ENCODE measurements around the gene KRTAP4-12.
A peak's percentile ranks its signal among the peaks of the same experiment; 100 is the strongest.
"Not testable (repeated sequence)": the region's sequence is repeated elsewhere in the genome, so short reads cannot be mapped to it uniquely, and the experiment has no call there.

KRTAP4-12 gene

GRCh38 chr17:41123991-41124371, at the start of gene KRTAP4-12:
Gene KRTAP4-12, minus strand, starts transcription at chr17:41124182. Its CDS starts 60 bp downstream, at chr17:41124122.
- DNase-seq (ENCODE audit: low spot score); FAIRE-seq: not testable (repeated sequence)

GRCh38 chr17:41171886-41172285, 47.9 kb upstream of the KRTAP4-12 start:
- no peak for FAIRE-seq

GRCh38 chr17:41168121-41168520, 44.1 kb upstream of the KRTAP4-12 start, which contains the start of gene KRTAP4-3:
Gene KRTAP4-3, minus strand, starts transcription at chr17:41168221. Its CDS starts 49 bp downstream, at chr17:41168172.
- no peak for FAIRE-seq
- no peak for DNase-seq (ENCODE audit: low spot score)

More at GRCh38 chr17:41171886-41172285, 47.9 kb upstream of the KRTAP4-12 start:
- no peak for DNase-seq (ENCODE audit: low spot score)

DNA sequence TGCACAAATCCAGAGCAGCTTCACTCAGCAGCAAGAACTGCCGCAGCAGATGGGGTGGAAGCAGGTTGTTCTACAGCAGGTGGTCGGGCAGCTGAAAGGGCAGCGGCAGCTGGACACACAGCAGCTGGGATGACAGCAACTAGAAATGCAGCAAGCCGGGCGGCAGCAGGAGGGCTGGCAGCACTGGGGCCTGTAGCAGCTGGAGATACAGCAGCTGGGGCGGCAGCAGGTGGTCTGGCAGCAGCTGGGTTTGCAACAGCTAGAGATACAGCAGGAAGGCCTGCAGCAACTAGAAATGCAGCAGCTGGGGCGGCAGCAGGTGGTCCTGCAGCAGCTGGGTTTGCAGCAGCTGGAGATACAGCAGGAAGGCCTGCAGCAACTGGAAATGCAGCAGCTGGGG, 43.6 kb upstream of the KRTAP4-12 start:
- peak; percentile 13 for FAIRE-seq
- no peak for DNase-seq (ENCODE audit: low spot score)

- no peak for FAIRE-seq
- no peak for DNase-seq (ENCODE audit: low spot score)
Measured at GRCh38 chr17:41163828-41164227, 39.8 kb upstream of the KRTAP4-12 start.

GRCh38 chr17:41160648-41161047, 36.7 kb upstream of the KRTAP4-12 start, which contains the start of gene KRTAP4-4:
Gene KRTAP4-4, minus strand, starts transcription at chr17:41160748. Its CDS starts 57 bp downstream, at chr17:41160691.
- DNase-seq (ENCODE audit: low spot score) (no peak), FAIRE-seq (no peak)

- not testable (repeated sequence) for DNase-seq (ENCODE audit: low spot score); FAIRE-seq
Measured at GRCh38 chr17:41160190-41160589, 36.2 kb upstream of the KRTAP4-12 start.

- DNase-seq (ENCODE audit: low spot score), result no peak
- FAIRE-seq, result no peak
Measured at GRCh38 chr17:41153856-41154255, 29.9 kb upstream of the KRTAP4-12 start.

- DNase-seq (ENCODE audit: low spot score), result no peak
- FAIRE-seq, result no peak
Measured at GRCh38 chr17:41151525-41151924, 27.5 kb upstream of the KRTAP4-12 start.

GRCh38 chr17:41150026-41150425, 26.0 kb upstream of the KRTAP4-12 start:
- DNase-seq (ENCODE audit: low spot score), result no peak

DNA sequence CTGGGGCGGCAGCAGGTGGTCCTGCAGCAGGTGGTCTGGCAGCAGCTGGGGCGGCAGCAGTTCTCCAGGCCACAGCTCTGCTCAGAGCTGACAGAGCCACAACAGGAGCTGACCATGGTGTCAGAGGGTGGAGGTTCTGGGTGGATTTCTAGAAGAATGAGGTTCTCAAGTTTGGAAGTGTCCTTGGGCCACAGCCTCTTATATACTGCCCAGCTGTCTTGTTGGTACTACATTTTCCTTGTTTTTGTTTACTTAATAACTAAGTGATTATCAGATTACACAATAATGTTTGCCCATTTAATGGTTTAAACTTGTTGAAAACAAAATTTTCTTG, 25.6 kb upstream of the KRTAP4-12 start, which contains the start of gene KRTAP4-5:
Gene KRTAP4-5, minus strand, starts transcription at position 174 of the 334 bp plus-strand sequence. Its CDS starts 58 bp downstream, at position 116.
- DNase-seq (ENCODE audit: low spot score), result no peak
- no peak for FAIRE-seq

More at GRCh38 chr17:41150026-41150425, 26.0 kb upstream of the KRTAP4-12 start:
- no peak for FAIRE-seq

- DNase-seq (ENCODE audit: low spot score), result not testable (repeated sequence)
- FAIRE-seq, result peak; percentile 98
Measured at GRCh38 chr17:41148971-41149651, 25.1 kb upstream of the KRTAP4-12 start.

- DNase-seq (ENCODE audit: low spot score), result no peak
- FAIRE-seq, result no peak
Measured at GRCh38 chr17:41147531-41148204, 23.7 kb upstream of the KRTAP4-12 start.

- DNase-seq (ENCODE audit: low spot score), result no peak
- FAIRE-seq, result no peak
Measured at GRCh38 chr17:41145261-41145660, 21.3 kb upstream of the KRTAP4-12 start.

DNA sequence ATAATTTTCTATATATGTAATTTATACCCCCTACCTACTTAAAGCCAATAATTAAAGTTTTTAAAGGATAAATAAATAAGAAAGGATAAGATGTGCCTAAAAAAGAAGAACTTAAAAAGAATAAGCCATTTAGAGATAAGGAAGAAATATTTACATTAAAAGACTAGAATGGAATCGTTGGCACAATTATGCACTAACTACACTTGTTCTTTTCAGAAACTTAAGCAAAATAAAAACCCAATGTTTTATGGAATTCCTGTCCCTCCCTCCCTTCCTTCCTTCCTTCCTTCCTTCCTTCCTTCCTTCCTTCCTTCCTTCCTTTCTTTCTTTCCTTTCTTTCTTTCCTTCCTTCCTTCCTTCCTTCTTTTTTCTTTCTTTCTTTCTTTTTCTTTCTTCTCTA, 20.9 kb upstream of the KRTAP4-12 start:
- FAIRE-seq, result no peak
- DNase-seq (ENCODE audit: low spot score), result no peak

DNA sequence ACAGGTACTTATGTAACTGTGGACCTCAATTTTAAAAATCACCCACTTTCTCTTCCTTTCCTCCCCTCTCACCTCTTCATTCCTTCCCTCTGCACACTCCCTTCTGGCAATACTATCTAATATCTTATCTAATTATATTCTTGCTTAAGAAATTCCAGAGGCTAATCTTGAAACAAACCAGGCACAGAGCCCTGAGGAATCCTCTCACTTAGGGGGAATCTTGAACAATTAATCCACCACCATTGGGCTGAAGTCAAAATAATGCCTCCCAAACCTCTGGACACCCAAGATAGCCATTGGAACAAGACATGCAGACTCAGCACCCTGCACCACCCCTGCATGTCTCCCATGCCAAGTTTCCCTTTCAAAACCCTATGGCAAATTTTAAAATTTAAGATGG, 17.4 kb upstream of the KRTAP4-12 start:
- no peak for FAIRE-seq
- no peak for DNase-seq (ENCODE audit: low spot score)

GRCh38 chr17:41140360-41141131, 16.6 kb upstream of the KRTAP4-12 start, which contains the start of gene KRTAP4-6:
Gene KRTAP4-6, minus strand, starts transcription at chr17:41140544. Its CDS starts 57 bp downstream, at chr17:41140487.
- peak; percentile 31 for DNase-seq (ENCODE audit: low spot score)
- no peak for FAIRE-seq

- peak; percentile 96 for FAIRE-seq
- DNase-seq (ENCODE audit: low spot score), result not testable (repeated sequence)
Measured at GRCh38 chr17:41139865-41140264, 15.9 kb upstream of the KRTAP4-12 start.

GRCh38 chr17:41133880-41134735, 10.1 kb upstream of the KRTAP4-12 start:
- DNase-seq (ENCODE audit: low spot score) (no peak), FAIRE-seq (no peak)

DNA sequence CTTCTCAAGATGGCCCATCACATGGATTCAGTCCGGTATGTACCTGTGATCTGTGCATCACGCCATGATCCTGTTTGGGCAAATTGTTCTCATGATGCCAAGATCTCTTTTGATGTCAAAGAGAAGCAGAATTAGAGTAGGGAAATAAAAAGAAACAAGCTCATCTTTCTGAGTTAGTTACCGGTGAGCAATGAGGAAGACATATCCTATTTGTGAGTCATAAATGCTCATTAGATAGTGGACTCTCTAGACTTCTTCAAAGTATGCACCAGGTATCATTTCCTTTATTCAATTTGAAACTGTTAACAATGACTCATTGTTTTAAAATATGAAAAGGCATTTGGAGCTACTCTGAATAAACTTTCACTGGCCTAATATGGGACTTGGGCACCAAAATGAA, 8.0 kb upstream of the KRTAP4-12 start:
- FAIRE-seq (peak; percentile 42), DNase-seq (ENCODE audit: low spot score) (peak; percentile 32)

- DNase-seq (ENCODE audit: low spot score), result no peak
- no peak for FAIRE-seq
Measured at GRCh38 chr17:41127371-41127770, 3.4 kb upstream of the KRTAP4-12 start.

Data from urothelium cell line (cell line).